K562 (cell line): ENCODE results near the gene HEMGN. TPM values are rescaled to one million over a fixed set of nuclear protein-coding genes. Genes with fewer than 3 reads are reported as not detected.
A peak's percentile ranks its signal among the peaks of the same experiment; 100 is the strongest.

Source experiments
- BDP1 ChIP-seq: IDR thresholded peaks from 3 replicates; pipeline ENCODE4 v1.6.1; 2011; ENCODE audit not compliant: insufficient read length, insufficient read depth
- C11orf30 ChIP-seq: fragments of 450-650 bp; IDR thresholded peaks from 2 replicates; pipeline ENCODE4 v1.6.1; 2016; ENCODE audit warnings: low read depth, mild to moderate bottlenecking
- CCNT2 ChIP-seq: IDR thresholded peaks from 2 replicates; pipeline ENCODE4 v1.6.1; 2011; ENCODE audit warnings: borderline replicate concordance, low read depth, mild to moderate bottlenecking, moderate library complexity, mixed read lengths, low read length; ENCODE audit not compliant: insufficient read length; ENCODE audit errors: extremely low read depth
- CEBPB ChIP-seq: fragments of 450-650 bp; IDR thresholded peaks from 2 replicates; pipeline ENCODE4 v1.6.1; 2016; ENCODE audit warnings: missing genetic modification characterization, missing compliant biosample characterization
- FOXK1 ChIP-seq: sonication (generic); formaldehyde crosslinking; IDR thresholded peaks from 2 replicates; pipeline ENCODE4 v1.8.0; 2022; ENCODE audit warnings: missing genetic modification reagents, mild to moderate bottlenecking, borderline replicate concordance
- GATA2 ChIP-seq: sonication (generic); formaldehyde crosslinking; IDR thresholded peaks from 2 replicates; pipeline ENCODE4 v1.4.0; 2020; ENCODE audit warnings: mild to moderate bottlenecking, missing genetic modification reagents
- JUNB ChIP-seq: fragments of 450-650 bp; formaldehyde crosslinking; conservative IDR thresholded peaks from 2 replicates; pipeline ENCODE4 v1.4.0; 2020; ENCODE audit warnings: mild to moderate bottlenecking
- JUND ChIP-seq, 2 experiments: IDR thresholded peaks; 2 replicates in 1 of 2; 3 replicates in 1 of 2; pipeline ENCODE4 v1.6.1; 2011; ENCODE audit warnings: borderline replicate concordance in 2 of 2, low read depth in 2 of 2, low read length in 2 of 2, improper control_type of control experiment in 1 of 2, missing biosample characterization in 1 of 2, missing genetic modification characterization in 1 of 2, missing genetic modification reagents in 1 of 2
- MYBL2 ChIP-seq, 2 experiments: fragments of 450-650 bp in 1 of 2; sonication (generic) in 1 of 2; formaldehyde crosslinking in 1 of 2; IDR thresholded peaks; 2 replicates each; pipeline versions ENCODE4 v1.6.1 to v1.8.1; 2017 to 2022; ENCODE audit warnings: borderline replicate concordance in 1 of 2, inconsistent platforms in 1 of 2, low read depth in 1 of 2, mild to moderate bottlenecking in 1 of 2, missing genetic modification reagents in 1 of 2, moderate library complexity in 1 of 2
- NFE2L1 ChIP-seq: fragments of 450-650 bp; IDR thresholded peaks from 2 replicates; pipeline ENCODE4 v1.6.1; 2016; ENCODE audit warnings: missing genetic modification characterization, low read depth, mild to moderate bottlenecking, missing compliant biosample characterization, moderate library complexity, borderline replicate concordance
- NFYB ChIP-seq: IDR thresholded peaks from 2 replicates; pipeline ENCODE4 v1.6.1; 2011; ENCODE audit warnings: mild to moderate bottlenecking, moderate library complexity; ENCODE audit not compliant: insufficient read length; ENCODE audit errors: extremely low read depth
- NR4A1 ChIP-seq, 2 experiments: fragments of 250-450 bp in 1 of 2; fragments of 450-650 bp in 1 of 2; sonication (Bioruptor Pico) in 1 of 2; IDR thresholded peaks; 2 replicates each; pipeline versions ENCODE4 v1.4.0 to v1.6.1; 2016 to 2020; ENCODE audit warnings: mild to moderate bottlenecking in 2 of 2, missing compliant biosample characterization in 1 of 2, missing genetic modification characterization in 1 of 2, moderate library complexity in 1 of 2
- PML ChIP-seq: IDR thresholded peaks from 2 replicates; pipeline ENCODE4 v1.6.1; 2012; ENCODE audit warnings: low read length, inconsistent platforms
- POLR2A ChIP-seq: fragments of 450-650 bp; conservative IDR thresholded peaks from 2 replicates; pipeline ENCODE4 v1.6.1; 2016
- SRSF3 ChIP-seq: fragments of 200-400 bp; formaldehyde crosslinking; IDR thresholded peaks from 2 replicates; pipeline ENCODE4 v1.6.1; 2016; ENCODE audit warnings: mild to moderate bottlenecking, low read length, moderate library complexity; ENCODE audit not compliant: insufficient read depth
- ZNF175 ChIP-seq: fragments of 200-800 bp; sonication (Bioruptor generic); IDR thresholded peaks from 2 replicates; pipeline ENCODE4 v1.6.1; 2016; ENCODE audit warnings: low read depth, mild to moderate bottlenecking, missing genetic modification characterization, missing compliant biosample characterization
- ZNF253 ChIP-seq: fragments of 250-450 bp; sonication (Bioruptor Pico); conservative IDR thresholded peaks from 2 replicates; pipeline ENCODE4 v1.6.1; 2021; ENCODE audit warnings: mild to moderate bottlenecking
- polyA plus RNA-seq, 8 experiments: library from polyadenylated mRNA; depleted of rRNA in 4 of 8; stranded (reverse) in 5 of 8; unstranded in 3 of 8; fragments of >200 nt; fragmentation: Nextera tagmentation in 2 of 8; fragmentation: Illumina TruSeq in 1 of 8; extraction: Ambion mirVana in 2 of 8; extraction: Trizol in 1 of 8; gene quantifications; 2 replicates each; pipeline versions ENCODE4 v1.2.1 to v1.2.3, GENCODE V29; 2011 to 2014; ENCODE audit warnings: inconsistent platforms in 1 of 8, missing spikeins in 1 of 8
- total RNA-seq, 7 experiments: library from RNA; depleted of rRNA in 6 of 7; stranded (reverse); fragments of >200 nt in 6 of 7; fragmentation: Illumina TruSeq in 2 of 7; extraction: Trizol in 2 of 7; gene quantifications; 2 replicates each; pipeline versions ENCODE4 v1.2.1 to v1.2.3, GENCODE V29; 2011 to 2021; ENCODE audit warnings: low replicate concordance in 1 of 7
- TF ChIP-seq, protein P1 (sequence below): fragments of 450-650 bp; IDR thresholded peaks from 2 replicates; pipeline ENCODE4 v1.6.1; 2016; ENCODE audit warnings: low read depth, mild to moderate bottlenecking, moderate library complexity
- TF ChIP-seq, protein P2 (sequence below): fragments of 450-650 bp; formaldehyde crosslinking; IDR thresholded peaks from 2 replicates; pipeline ENCODE4 v1.4.0; 2020; ENCODE audit warnings: mild to moderate bottlenecking
- TF ChIP-seq, protein P3 (sequence below): fragments of 450-650 bp; conservative IDR thresholded peaks from 2 replicates; pipeline ENCODE4 v1.6.1; 2016; ENCODE audit warnings: missing genetic modification characterization, low read depth, mild to moderate bottlenecking, missing compliant biosample characterization, moderate library complexity
- TF ChIP-seq, protein P4 (sequence below): fragments of 450-650 bp; formaldehyde crosslinking; IDR thresholded peaks from 2 replicates; pipeline ENCODE4 v1.4.0; 2020; ENCODE audit warnings: mild to moderate bottlenecking, moderate library complexity

The HEMGN gene
- total and polyA plus RNA-seq, 9 of the 15 experiments (the other 6 are each of a cell fraction or from before 2014, with no cell fraction given), result 56.3 to 258 (median 137) TPM

DNA sequence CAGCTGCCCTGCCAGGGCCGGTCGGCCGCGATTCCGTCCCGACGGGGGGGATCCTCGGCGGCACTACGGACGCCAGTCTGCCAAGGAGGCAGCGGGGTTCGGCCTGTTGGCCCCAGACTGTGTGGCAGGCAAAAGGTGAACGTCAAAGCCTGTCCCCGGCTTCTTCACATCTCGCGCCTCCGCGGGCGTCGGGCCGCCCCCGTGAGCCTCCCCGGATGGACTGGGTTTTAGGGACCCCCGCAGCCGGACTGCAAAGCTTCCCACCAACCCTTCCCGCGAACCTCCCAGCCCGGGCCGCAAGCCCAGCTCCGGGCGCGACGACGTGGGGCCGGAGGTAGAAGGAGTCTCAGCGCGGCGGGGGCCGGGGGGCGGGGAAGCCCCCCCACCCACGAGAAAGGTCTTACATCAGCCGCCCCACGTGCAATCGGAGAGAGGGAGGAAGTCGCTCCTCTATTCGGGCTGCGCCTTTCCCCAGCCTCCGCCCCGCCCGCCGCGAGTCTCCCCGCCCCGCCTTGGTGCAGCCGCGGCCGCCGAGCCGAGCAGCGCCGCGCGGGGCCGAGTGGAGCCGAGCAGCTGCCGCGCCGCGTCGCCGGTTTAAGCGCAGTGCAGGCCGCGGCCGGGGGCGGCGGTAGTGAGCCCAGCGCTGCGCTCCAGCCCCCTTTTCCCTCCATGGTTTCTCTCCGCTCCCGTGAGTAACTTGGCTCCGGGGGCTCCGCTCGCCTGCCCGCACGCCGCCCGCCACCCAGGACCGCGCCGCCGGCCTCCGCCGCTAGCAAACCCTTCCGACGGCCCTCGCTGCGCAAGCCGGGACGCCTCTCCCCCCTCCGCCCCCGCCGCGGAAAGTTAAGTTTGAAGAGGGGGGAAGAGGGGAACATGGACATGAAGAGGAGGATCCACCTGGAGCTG lies 45.0 kb upstream of the HEMGN start, which contains the start of gene ANP32B (continued):
- TF ChIP-seq, protein P1, sequence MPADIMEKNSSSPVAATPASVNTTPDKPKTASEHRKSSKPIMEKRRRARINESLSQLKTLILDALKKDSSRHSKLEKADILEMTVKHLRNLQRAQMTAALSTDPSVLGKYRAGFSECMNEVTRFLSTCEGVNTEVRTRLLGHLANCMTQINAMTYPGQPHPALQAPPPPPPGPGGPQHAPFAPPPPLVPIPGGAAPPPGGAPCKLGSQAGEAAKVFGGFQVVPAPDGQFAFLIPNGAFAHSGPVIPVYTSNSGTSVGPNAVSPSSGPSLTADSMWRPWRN, result no peak
- TF ChIP-seq SRSF3, result peak; percentile 96; the same call in 1 of the 2 replicates
- TF ChIP-seq CEBPB, result peak; percentile 77
- TF ChIP-seq JUND (IDR thresholded peaks at IDR 0.05; ENCODE audit: borderline replicate concordance, low read depth, low read length), result peak; percentile 75
- TF ChIP-seq JUND (tag; IDR thresholded peaks at IDR 0.05; ENCODE audit: borderline replicate concordance, low read depth, low read length), result peak; percentile 26; the same call in 1 of the 3 replicates
- no peak for TF ChIP-seq NFE2L1 (tag)
- TF ChIP-seq PML, result peak; percentile 69
- no peak for TF ChIP-seq NFYB
- peak; percentile 78 for TF ChIP-seq POLR2A
- peak; percentile 86 for TF ChIP-seq CCNT2
- no peak for TF ChIP-seq ZNF253
- TF ChIP-seq MYBL2 (IDR thresholded peaks at IDR 0.05; ENCODE audit: low read depth), result no peak
- TF ChIP-seq MYBL2 (CRISPR knock-in tag; IDR thresholded peaks at IDR 0.05; ENCODE audit: borderline replicate concordance), result peak; percentile 62; the same call in 1 of the 2 replicates
- no peak; the same call in 1 of the 2 replicates for TF ChIP-seq NR4A1 (CRISPR knock-in tag; IDR thresholded peaks at IDR 0.05)
- TF ChIP-seq NR4A1 (tag; IDR thresholded peaks at IDR 0.05), result 0 out of 2 replicates have a peak, but pooled peaks have one; percentile 33
- 0 out of 2 replicates have a peak, but pooled peaks have one; percentile 13 for TF ChIP-seq FOXK1 (CRISPR knock-in tag)
- TF ChIP-seq, protein P2, sequence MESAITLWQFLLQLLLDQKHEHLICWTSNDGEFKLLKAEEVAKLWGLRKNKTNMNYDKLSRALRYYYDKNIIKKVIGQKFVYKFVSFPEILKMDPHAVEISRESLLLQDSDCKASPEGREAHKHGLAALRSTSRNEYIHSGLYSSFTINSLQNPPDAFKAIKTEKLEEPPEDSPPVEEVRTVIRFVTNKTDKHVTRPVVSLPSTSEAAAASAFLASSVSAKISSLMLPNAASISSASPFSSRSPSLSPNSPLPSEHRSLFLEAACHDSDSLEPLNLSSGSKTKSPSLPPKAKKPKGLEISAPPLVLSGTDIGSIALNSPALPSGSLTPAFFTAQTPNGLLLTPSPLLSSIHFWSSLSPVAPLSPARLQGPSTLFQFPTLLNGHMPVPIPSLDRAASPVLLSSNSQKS (CRISPR knock-in tag), result no peak
- TF ChIP-seq C11orf30, result no peak
- TF ChIP-seq JUNB (CRISPR knock-in tag), result no peak
- no peak for TF ChIP-seq ZNF175 (CRISPR knock-in tag)
- TF ChIP-seq, protein P3, sequence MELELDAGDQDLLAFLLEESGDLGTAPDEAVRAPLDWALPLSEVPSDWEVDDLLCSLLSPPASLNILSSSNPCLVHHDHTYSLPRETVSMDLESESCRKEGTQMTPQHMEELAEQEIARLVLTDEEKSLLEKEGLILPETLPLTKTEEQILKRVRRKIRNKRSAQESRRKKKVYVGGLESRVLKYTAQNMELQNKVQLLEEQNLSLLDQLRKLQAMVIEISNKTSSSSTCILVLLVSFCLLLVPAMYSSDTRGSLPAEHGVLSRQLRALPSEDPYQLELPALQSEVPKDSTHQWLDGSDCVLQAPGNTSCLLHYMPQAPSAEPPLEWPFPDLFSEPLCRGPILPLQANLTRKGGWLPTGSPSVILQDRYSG (tag), result 0 out of 2 replicates have a peak, but pooled peaks have one; percentile 64
- TF ChIP-seq, protein P4, sequence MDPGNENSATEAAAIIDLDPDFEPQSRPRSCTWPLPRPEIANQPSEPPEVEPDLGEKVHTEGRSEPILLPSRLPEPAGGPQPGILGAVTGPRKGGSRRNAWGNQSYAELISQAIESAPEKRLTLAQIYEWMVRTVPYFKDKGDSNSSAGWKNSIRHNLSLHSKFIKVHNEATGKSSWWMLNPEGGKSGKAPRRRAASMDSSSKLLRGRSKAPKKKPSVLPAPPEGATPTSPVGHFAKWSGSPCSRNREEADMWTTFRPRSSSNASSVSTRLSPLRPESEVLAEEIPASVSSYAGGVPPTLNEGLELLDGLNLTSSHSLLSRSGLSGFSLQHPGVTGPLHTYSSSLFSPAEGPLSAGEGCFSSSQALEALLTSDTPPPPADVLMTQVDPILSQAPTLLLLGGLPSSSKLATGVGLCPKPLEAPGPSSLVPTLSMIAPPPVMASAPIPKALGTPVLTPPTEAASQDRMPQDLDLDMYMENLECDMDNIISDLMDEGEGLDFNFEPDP, result no peak
- TF ChIP-seq GATA2 (CRISPR knock-in tag), result no peak; the same call in 1 of the 2 replicates
- TF ChIP-seq BDP1, result no peak
